HG03103 (cell line): ENCODE measurements around the gene PPIL4.
"Not testable (repeated sequence)": the region's sequence is repeated elsewhere in the genome, so short reads cannot be mapped to it uniquely, and the experiment has no call there.

Source experiments
- ATAC-seq: cut with Tn5 transposase; IDR thresholded peaks from one replicate; pipeline ENCODE4 v1.9.1; 2021; ENCODE audit warnings: low read depth; ENCODE audit not compliant: unreplicated experiment

PPIL4 gene

GRCh38 chr6:149462712-149463111 lies 83.1 kb downstream of the PPIL4 start:
- not testable (repeated sequence) for ATAC-seq

DNA sequence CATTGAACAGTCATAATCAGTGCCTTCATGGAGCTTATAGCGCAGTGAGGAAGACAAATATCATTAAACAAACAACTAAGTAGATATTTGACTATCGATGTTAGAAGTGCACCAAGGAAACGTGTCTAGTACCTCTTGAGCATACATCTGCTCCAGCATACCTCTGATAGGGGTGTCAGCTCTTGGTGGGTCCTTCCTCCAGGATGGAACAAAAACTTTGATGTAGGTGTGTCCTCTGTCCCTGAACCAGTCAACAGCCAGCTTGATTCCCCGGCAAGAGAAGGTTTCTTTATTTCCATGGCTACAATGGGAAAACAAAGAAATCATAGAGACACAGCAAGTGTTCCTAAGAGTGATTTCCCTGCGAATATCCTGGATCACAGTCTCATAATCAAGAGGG lies 84.2 kb downstream of the PPIL4 start:
- no peak for ATAC-seq

DNA sequence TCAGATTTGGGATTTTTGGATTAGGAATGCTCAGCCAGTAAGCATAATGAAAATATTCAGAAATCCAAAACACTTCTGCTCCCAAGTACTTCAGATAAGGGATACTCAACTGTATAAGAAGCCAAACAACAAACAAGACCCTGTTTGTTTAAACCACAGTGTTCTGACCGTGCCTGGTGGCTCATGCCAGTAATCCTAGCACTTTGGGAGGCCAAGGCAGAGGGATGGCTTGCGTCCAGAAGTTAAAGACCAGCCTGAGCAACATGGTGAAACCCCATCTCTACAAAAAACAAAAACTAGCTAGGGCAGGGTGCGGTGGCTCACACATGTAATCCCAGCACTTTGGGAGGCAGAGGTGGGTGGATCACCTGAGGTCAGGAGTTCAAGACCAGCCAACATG lies 85.6 kb downstream of the PPIL4 start:
- ATAC-seq = not testable (repeated sequence)

- ATAC-seq = no peak
These were observed 86.1 kb downstream of the PPIL4 start for GRCh38 chr6:149459761-149460160.

DNA sequence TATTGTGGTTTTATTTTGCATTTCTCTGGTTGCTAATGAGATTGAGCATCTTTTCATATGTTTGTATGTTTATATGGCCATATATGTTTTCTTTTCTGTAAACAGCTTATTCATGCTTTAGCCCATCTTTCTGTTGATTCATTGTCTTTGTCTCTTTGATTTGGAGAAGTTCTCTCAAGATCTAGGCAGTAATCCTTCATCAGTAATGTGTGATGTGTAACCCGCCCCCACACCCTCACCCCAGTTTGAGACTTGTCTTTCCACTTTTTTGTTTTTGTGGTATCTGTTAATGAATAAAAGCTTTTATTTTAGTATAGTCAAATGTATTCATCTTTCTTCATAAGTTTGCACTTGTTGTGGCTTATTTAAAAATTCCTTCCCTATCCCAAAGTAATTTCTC lies 87.0 kb downstream of the PPIL4 start:
- no peak for ATAC-seq

GRCh38 chr6:149458196-149458595 lies 87.6 kb downstream of the PPIL4 start:
- no peak for ATAC-seq

DNA sequence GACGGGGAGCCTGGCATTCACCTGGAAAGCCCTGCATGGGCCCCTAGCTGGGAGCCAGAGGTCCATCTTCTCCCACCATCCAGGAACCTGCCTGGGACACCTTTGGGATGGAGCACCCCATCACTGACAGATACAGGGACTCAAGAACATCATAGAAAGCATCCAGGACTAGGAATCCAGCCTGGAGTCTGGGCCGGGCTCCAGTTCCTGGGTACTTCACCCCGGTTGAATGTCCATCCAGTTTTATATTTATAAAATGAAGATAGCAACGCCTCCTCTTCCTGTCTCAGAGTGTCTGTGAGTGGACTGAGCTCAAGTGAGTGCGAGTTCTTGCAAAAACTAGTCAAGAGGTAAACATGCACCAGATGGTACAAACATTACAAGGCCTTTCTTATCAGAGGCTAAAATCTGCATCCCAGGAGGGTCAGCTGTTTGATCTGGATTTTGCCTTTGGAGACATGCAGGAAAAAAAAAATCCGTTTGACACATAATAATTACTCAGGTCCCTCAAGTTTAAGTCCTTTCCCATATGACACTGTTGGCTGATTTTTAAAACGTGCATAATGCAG lies 88.4 kb downstream of the PPIL4 start:
- no peak for ATAC-seq

GRCh38 chr6:149456311-149457021 lies 89.4 kb downstream of the PPIL4 start:
- ATAC-seq = no peak

DNA sequence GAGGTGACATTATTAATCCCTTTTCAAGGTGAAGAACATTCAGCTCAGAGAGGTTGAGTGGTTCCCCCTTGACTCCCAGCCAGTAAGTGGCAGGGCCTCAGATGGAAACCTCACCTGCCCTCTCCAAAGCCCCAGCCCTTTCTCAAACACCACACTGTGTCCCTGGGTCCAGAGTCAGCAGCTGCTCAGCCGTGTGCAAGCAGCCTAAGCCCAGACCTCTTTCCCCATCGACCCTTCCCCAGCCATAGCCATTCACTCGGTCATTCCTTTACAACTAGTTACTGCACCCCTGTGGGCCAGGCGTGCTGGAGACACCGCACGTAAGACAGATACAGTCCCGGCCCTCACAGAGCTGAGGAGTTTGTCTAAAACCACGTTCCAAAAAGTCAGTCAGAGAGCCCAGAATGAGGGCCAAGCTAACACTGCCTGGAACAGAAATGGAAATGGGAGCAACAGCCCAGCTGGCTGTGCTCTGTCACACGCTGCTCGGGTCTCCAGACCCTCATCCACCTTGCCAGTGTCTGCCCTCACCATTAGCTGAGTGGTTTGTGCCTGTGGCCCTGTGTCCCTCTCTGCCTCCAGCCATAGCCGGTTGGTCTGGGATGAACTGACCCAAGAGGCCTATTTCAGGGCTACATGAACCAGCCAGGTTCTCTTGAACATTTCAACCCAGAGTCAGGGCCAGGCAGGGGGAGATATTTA lies 90.7 kb downstream of the PPIL4 start:
- ATAC-seq = no peak
